OCI-LY3 (cell line): ENCODE results near the gene NDRG4.

Source experiments
- EZH2phosphoT487 ChIP-seq: fragments of 200-600 bp; shearing (Covaris generic); IDR thresholded peaks from 2 replicates; pipeline ENCODE4 v1.6.1; 2018; ENCODE audit warnings: antibody characterized with exemption, mixed run types, low read depth
- TF ChIP-seq, protein P1 (sequence below): fragments of 200-600, 300-600 bp; sonication (generic); IDR thresholded peaks from 2 replicates; pipeline ENCODE4 v1.5.1; 2014; ENCODE audit warnings: antibody characterized with exemption, low read length, low read depth

DNA sequence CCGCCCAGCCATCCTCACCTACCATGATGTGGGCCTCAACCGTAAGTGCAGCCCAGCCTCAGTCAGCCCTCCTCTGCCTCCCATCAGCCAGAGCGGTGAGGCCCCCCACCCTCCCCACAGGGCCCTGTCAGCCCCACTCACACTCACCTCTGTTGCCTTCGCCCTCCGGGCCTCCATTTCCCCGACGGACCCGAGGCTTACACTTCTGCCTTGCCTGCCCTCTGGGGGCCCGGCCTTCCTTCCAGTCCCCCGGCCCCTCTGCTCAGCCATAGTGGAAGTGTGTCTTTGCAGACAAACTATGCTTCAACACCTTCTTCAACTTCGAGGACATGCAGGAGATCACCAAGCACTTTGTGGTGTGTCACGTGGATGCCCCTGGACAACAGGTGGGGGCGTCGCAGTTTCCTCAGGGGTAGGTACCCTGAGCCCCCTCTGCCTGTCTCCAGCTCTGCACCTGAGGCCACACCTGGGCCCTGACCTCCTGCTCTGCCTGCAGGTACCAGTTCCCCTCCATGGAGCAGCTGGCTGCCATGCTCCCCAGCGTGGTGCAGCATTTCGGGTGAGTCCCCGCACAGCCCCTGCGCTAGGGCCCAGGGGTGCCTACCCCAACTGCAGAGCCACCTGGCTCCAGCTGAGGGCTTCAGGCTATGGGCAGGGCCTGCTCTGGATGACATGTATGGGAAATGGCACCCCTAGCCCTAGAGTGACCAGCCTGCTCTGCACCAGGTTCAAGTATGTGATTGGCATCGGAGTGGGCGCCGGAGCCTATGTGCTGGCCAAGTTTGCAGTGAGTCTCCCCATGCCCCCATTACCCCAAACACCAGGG lies 4.1 kb downstream of the NDRG4 start:
- TF ChIP-seq, protein P1, sequence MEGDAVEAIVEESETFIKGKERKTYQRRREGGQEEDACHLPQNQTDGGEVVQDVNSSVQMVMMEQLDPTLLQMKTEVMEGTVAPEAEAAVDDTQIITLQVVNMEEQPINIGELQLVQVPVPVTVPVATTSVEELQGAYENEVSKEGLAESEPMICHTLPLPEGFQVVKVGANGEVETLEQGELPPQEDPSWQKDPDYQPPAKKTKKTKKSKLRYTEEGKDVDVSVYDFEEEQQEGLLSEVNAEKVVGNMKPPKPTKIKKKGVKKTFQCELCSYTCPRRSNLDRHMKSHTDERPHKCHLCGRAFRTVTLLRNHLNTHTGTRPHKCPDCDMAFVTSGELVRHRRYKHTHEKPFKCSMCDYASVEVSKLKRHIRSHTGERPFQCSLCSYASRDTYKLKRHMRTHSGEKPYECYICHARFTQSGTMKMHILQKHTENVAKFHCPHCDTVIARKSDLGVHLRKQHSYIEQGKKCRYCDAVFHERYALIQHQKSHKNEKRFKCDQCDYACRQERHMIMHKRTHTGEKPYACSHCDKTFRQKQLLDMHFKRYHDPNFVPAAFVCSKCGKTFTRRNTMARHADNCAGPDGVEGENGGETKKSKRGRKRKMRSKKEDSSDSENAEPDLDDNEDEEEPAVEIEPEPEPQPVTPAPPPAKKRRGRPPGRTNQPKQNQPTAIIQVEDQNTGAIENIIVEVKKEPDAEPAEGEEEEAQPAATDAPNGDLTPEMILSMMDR: no peak
- no peak for TF ChIP-seq EZH2phosphoT487
